Mesodermal cell (in vitro differentiated cells): Measurements from ENCODE around the gene TBC1D9B. TPM values are rescaled to one million over a fixed set of nuclear protein-coding genes. Genes with fewer than 3 reads are reported as not detected.

Source experiments
- H3K27ac ChIP-seq: 2 replicates; pipeline ENCODE4 v1.7.0; 2013; ENCODE audit warnings: mild to moderate bottlenecking, low read depth, low read length, moderate library complexity; ENCODE audit not compliant: severe bottlenecking
- H3K36me3 ChIP-seq: 2 replicates; pipeline ENCODE4 v1.7.1; 2013; ENCODE audit warnings: mild to moderate bottlenecking, low read length, moderate library complexity; ENCODE audit not compliant: control insufficient read depth, insufficient read depth
- H3K4me1 ChIP-seq: one replicate; pipeline ENCODE4 v1.7.1; 2013; ENCODE audit warnings: mild to moderate bottlenecking, low read length; ENCODE audit not compliant: insufficient read depth, control insufficient read depth, poor library complexity, severe bottlenecking
- H3K4me3 ChIP-seq: 2 replicates; pipeline ENCODE4 v1.7.0; 2013; ENCODE audit warnings: low read length, control low read depth, mild to moderate bottlenecking; ENCODE audit not compliant: insufficient read depth, poor library complexity, severe bottlenecking; ENCODE audit errors: extremely low read depth
- H3K9me3 ChIP-seq: 2 replicates; pipeline ENCODE4 v1.7.1; 2013; ENCODE audit warnings: mild to moderate bottlenecking, low read length, moderate library complexity; ENCODE audit not compliant: control insufficient read depth
- WGBS, 2 experiments: methylation state at CpG; one replicate each; pipeline ENCODE4 v1.1.5; 2013; ENCODE audit warnings: missing lambda C conversion rate in 2 of 2; ENCODE audit not compliant: insufficient coverage in 2 of 2; 5-methylcytosine and 5-hydroxymethylcytosine counted together
- polyA plus RNA-seq, 2 experiments: library from polyadenylated mRNA; stranded (reverse); fragments of 50-300 nt; gene quantifications; one replicate each; pipeline ENCODE4 v1.2.3, GENCODE V29; 2013

TBC1D9B gene
- polyA plus RNA-seq (2013, experiment 1 of 2): 57.8 TPM
- polyA plus RNA-seq (2013, experiment 2 of 2): 61.0 TPM

GRCh38 chr5:179907556-179908324 lies at the start of gene TBC1D9B:
TBC1D9B (minus strand) TSS chr5:179907897; CDS start chr5:179907821, 76 bp downstream.
- peaks cover 30% of the 10 kb centered on the region for H3K36me3 ChIP-seq
- WGBS, 2 experiments: 6% methylated on average over 83 to 88 of the region's 105 CpGs
- no peaks in the 10 kb centered on the region for H3K9me3 ChIP-seq
- peak within 1 kb of the TSS; percentile 61 for H3K4me3 ChIP-seq
- H3K4me1 ChIP-seq: peaks cover 4% of the 10 kb centered on the region
- no peak within 1 kb of the TSS for H3K27ac ChIP-seq

- 80% methylated on average over 1 of the region's 2 CpGs; no CpG with 5 or more reads in 1 of the 2 experiments for WGBS, 2 experiments
- Histone ChIP-seq H3K4me1 (no peaks in the 10 kb centered on the region), H3K36me3 (peaks cover 17% of the 10 kb centered on the region)
These were observed 47.9 kb upstream of the TBC1D9B start for GRCh38 chr5:179955630-179956029.

GRCh38 chr5:179955062-179955461 lies 47.4 kb upstream of the TBC1D9B start:
- Histone ChIP-seq H3K4me1 (no peaks in the 10 kb centered on the region), H3K4me3 (no peak overlapping the region), H3K27ac (no peak overlapping the region), H3K9me3 (no peaks in the 10 kb centered on the region), H3K36me3 (peaks cover 17% of the 10 kb centered on the region)
- WGBS, 2 experiments: 95% methylated on average over 4 to 5 of the region's 6 CpGs

More at GRCh38 chr5:179955630-179956029, 47.9 kb upstream of the TBC1D9B start:
- no peaks in the 10 kb centered on the region for H3K9me3 ChIP-seq
- H3K27ac ChIP-seq: no peak overlapping the region
- H3K4me3 ChIP-seq: no peak overlapping the region

GRCh38 chr5:179954434-179954833 lies 46.7 kb upstream of the TBC1D9B start:
- Histone ChIP-seq H3K36me3 (peaks cover 17% of the 10 kb centered on the region), H3K4me3 (no peak overlapping the region), H3K4me1 (no peaks in the 10 kb centered on the region), H3K9me3 (no peaks in the 10 kb centered on the region), H3K27ac (no peak overlapping the region)
- 83 to 90% methylated on average over 2 to 3 of the region's 6 CpGs for WGBS, 2 experiments

- Histone ChIP-seq H3K9me3 (no peaks in the 10 kb centered on the region), H3K36me3 (peaks cover 17% of the 10 kb centered on the region), H3K4me3 (no peak overlapping the region), H3K27ac (no peak overlapping the region), H3K4me1 (no peaks in the 10 kb centered on the region)
- 100% methylated on average over 3 of the region's 4 CpGs; no CpG with 5 or more reads in 1 of the 2 experiments for WGBS, 2 experiments
These were observed 46.3 kb upstream of the TBC1D9B start for GRCh38 chr5:179953987-179954386.

- WGBS, 2 experiments: 86 to 92% methylated on average over 9 of the region's 13 CpGs
- H3K27ac ChIP-seq: no peak overlapping the region
These were observed 29.4 kb upstream of the TBC1D9B start for GRCh38 chr5:179936976-179937681.

GRCh38 chr5:179930788-179931473 lies 23.2 kb upstream of the TBC1D9B start:
- 94% methylated on average over 6 to 8 of the region's 8 CpGs for WGBS, 2 experiments
- Histone ChIP-seq H3K27ac (no peak overlapping the region), H3K4me3 (no peak overlapping the region), H3K9me3 (no peaks in the 10 kb centered on the region), H3K4me1 (no peaks in the 10 kb centered on the region), H3K36me3 (no peaks in the 10 kb centered on the region)

More at GRCh38 chr5:179936976-179937681, 29.4 kb upstream of the TBC1D9B start:
- Histone ChIP-seq H3K9me3 (no peaks in the 10 kb centered on the region), H3K36me3 (no peaks in the 10 kb centered on the region), H3K4me3 (no peak overlapping the region), H3K4me1 (no peaks in the 10 kb centered on the region)

GRCh38 chr5:179927824-179928223 lies 20.1 kb upstream of the TBC1D9B start:
- Histone ChIP-seq H3K4me1 (no peaks in the 10 kb centered on the region), H3K36me3 (no peaks in the 10 kb centered on the region), H3K27ac (no peak overlapping the region), H3K4me3 (no peak overlapping the region), H3K9me3 (no peaks in the 10 kb centered on the region)
- 97 to 100% methylated on average over 4 to 5 of the region's 7 CpGs for WGBS, 2 experiments

- no peak overlapping the region for H3K27ac ChIP-seq
- H3K36me3 ChIP-seq: no peaks in the 10 kb centered on the region
- WGBS, 2 experiments: 96 to 97% methylated on average over 6 to 7 of the region's 8 CpGs
- no peak overlapping the region for H3K4me3 ChIP-seq
- no peaks in the 10 kb centered on the region for H3K9me3 ChIP-seq
- H3K4me1 ChIP-seq: no peaks in the 10 kb centered on the region
These were observed 19.0 kb upstream of the TBC1D9B start for GRCh38 chr5:179926657-179927056.

GRCh38 chr5:179923436-179923835 lies 15.7 kb upstream of the TBC1D9B start:
- no peaks in the 10 kb centered on the region for H3K4me1 ChIP-seq
- WGBS, 2 experiments: 88 to 91% methylated on average over 6 of the region's 6 CpGs
- no peaks in the 10 kb centered on the region for H3K9me3 ChIP-seq
- no peak overlapping the region for H3K27ac ChIP-seq
- H3K36me3 ChIP-seq: no peaks in the 10 kb centered on the region
- H3K4me3 ChIP-seq: no peak overlapping the region
